Measurements from ENCODE around the gene AP2B1.
"Not testable (repeated sequence)": the region's sequence is repeated elsewhere in the genome, so short reads cannot be mapped to it uniquely, and the experiment has no call there.

Gene AP2B1

GRCh38 chr17:35577830-35578196, 9.3 kb upstream of the AP2B1 start:
- no peak for DNase-seq

- DNase-seq = peak; percentile 82
These were observed 8.8 kb upstream of the AP2B1 start, which contains the start of gene PEX12 for GRCh38 chr17:35578197-35578928. TSS of gene PEX12 (minus strand) at chr17:35578571. CDS start at chr17:35578021, 550 bp downstream.

GRCh38 chr17:35578929-35579432, 8.1 kb upstream of the AP2B1 start:
- DNase-seq = no peak

- DNase-seq = no peak
These were observed 3.1 kb upstream of the AP2B1 start for GRCh38 chr17:35584061-35584460.

- DNase-seq = no peak
These were observed 501 bp upstream of the AP2B1 start for GRCh38 chr17:35586569-35587073.

- DNase-seq = peak; percentile 3
These were observed 1.2 kb downstream of the AP2B1 start for GRCh38 chr17:35588196-35588920.

GRCh38 chr17:35596072-35596471, 8.9 kb downstream of the AP2B1 start:
- DNase-seq = no peak

GRCh38 chr17:35596530-35597233, 9.6 kb downstream of the AP2B1 start:
- DNase-seq = no peak

GRCh38 chr17:35597604-35598003, 10.5 kb downstream of the AP2B1 start:
- DNase-seq = no peak

- no peak for DNase-seq
These were observed 16.6 kb downstream of the AP2B1 start for GRCh38 chr17:35603674-35604073.

- DNase-seq = no peak
These were observed 18.6 kb downstream of the AP2B1 start for GRCh38 chr17:35605678-35606077.

GRCh38 chr17:35607239-35607847, 20.2 kb downstream of the AP2B1 start:
- DNase-seq = no peak

- DNase-seq = no peak
These were observed 22.7 kb downstream of the AP2B1 start for GRCh38 chr17:35609831-35610230.

GRCh38 chr17:35610746-35611145, 23.6 kb downstream of the AP2B1 start:
- not testable (repeated sequence) for DNase-seq

GRCh38 chr17:35612924-35613521, 25.9 kb downstream of the AP2B1 start:
- DNase-seq = peak; percentile 10

- DNase-seq = no peak
These were observed 27.7 kb downstream of the AP2B1 start for GRCh38 chr17:35614810-35615209.

- no peak for DNase-seq
These were observed 29.4 kb downstream of the AP2B1 start for GRCh38 chr17:35616536-35616935.

- no peak for DNase-seq
These were observed 30.4 kb downstream of the AP2B1 start for GRCh38 chr17:35617505-35617904.

GRCh38 chr17:35618628-35619027, 31.5 kb downstream of the AP2B1 start:
- no peak for DNase-seq

GRCh38 chr17:35621768-35622167, 34.6 kb downstream of the AP2B1 start:
- DNase-seq = no peak

- DNase-seq = no peak
These were observed 40.3 kb downstream of the AP2B1 start for GRCh38 chr17:35627417-35627816.

GRCh38 chr17:35630530-35631148, 43.5 kb downstream of the AP2B1 start:
- no peak for DNase-seq
